SW 1271 (cell line): Measurements from ENCODE around the gene NCOA1.
A peak's percentile ranks its signal among the peaks of the same experiment; 100 is the strongest.
"Not testable (repeated sequence)": the region's sequence is repeated elsewhere in the genome, so short reads cannot be mapped to it uniquely, and the experiment has no call there.

Experiments used
- DNase-seq, 2 experiments: peaks; one replicate each; lab custom pipeline; 2025; lab: John Stamatoyannopoulos, UW

Gene NCOA1

GRCh38 chr2:24490690-24491541, at the start of gene NCOA1:
TSS of gene NCOA1 (plus strand) at chr2:24491254. CDS start at chr2:24658678, 167,424 bp downstream.
- DNase-seq, result peak; percentile 76 to 95

GRCh38 chr2:24448797-24449196, 42.3 kb upstream of the NCOA1 start:
- DNase-seq, result no peak

- no peak for DNase-seq
Observed at GRCh38 chr2:24449344-24449743, 41.7 kb upstream of the NCOA1 start.

- DNase-seq, result no peak
Observed at GRCh38 chr2:24451805-24452501, 39.1 kb upstream of the NCOA1 start.

GRCh38 chr2:24452502-24452885, 38.6 kb upstream of the NCOA1 start:
- no peak for DNase-seq

GRCh38 chr2:24453379-24454073, 37.5 kb upstream of the NCOA1 start:
- DNase-seq, result no peak

- DNase-seq, result no peak
Observed at GRCh38 chr2:24454294-24454693, 36.8 kb upstream of the NCOA1 start.

GRCh38 chr2:24456599-24457556, 34.2 kb upstream of the NCOA1 start:
- DNase-seq, result peak in 1 of 2 experiments; percentile 40

GRCh38 chr2:24457696-24458386, 33.2 kb upstream of the NCOA1 start:
- no peak for DNase-seq

GRCh38 chr2:24459224-24460161, 31.6 kb upstream of the NCOA1 start:
- no peak for DNase-seq

- DNase-seq, result no peak
Observed at GRCh38 chr2:24461685-24462084, 29.4 kb upstream of the NCOA1 start.

GRCh38 chr2:24463271-24463670, 27.8 kb upstream of the NCOA1 start:
- no peak for DNase-seq

GRCh38 chr2:24466871-24467870, 23.9 kb upstream of the NCOA1 start:
- DNase-seq, result no peak

GRCh38 chr2:24468453-24468852, 22.6 kb upstream of the NCOA1 start:
- DNase-seq, result not testable (repeated sequence)

GRCh38 chr2:24469148-24469650, 21.9 kb upstream of the NCOA1 start:
- no peak for DNase-seq

GRCh38 chr2:24471662-24472061, 19.4 kb upstream of the NCOA1 start:
- no peak for DNase-seq

- DNase-seq, result no peak
Observed at GRCh38 chr2:24472416-24472815, 18.6 kb upstream of the NCOA1 start.

GRCh38 chr2:24473626-24474025, 17.4 kb upstream of the NCOA1 start:
- no peak for DNase-seq
